ENCODE measurements around the gene ZNF827. TPM values are rescaled to one million over a fixed set of nuclear protein-coding genes. Genes with fewer than 3 reads are reported as not detected.

ZNF827 gene
- total RNA-seq, 1 donor: 16.3 TPM

DNA sequence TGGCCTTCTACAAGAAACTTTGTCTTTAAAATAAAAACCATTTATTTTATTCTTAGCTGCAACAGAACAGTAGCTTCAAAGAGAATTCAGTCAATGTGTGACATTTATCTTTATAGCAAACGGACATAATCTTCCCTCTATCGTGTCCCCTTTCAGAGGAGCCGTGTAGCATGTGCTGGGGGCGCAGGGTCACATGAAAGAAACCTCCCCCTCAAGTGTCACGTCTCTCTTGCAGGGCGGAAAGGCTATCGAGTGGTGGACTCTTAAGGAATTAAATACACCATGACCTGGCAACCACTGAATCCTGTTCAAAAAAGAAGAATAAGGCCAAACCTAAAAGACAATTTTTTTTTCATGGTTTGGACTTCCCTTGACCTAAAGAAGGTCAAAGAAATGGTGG lies 40.2 kb downstream of the ZNF827 start:
- peaks cover 19% of the 10 kb centered on the region for H3K79me2 ChIP-seq (ENCODE audit: insufficient read depth, low read length)
- H3K9me3 ChIP-seq (ENCODE audit: low read depth, low read length): no peaks in the 10 kb centered on the region
- DNase-seq (ENCODE audit: insufficient read length, low spot score, missing footprints): no peak
- no peak overlapping the region for H3K27ac ChIP-seq (ENCODE audit: low read depth, low read length)
- H3K4me2 ChIP-seq (ENCODE audit: insufficient read depth, low read length): no peak overlapping the region
- peaks cover 7% of the 10 kb centered on the region for H4K20me1 ChIP-seq (ENCODE audit: insufficient read depth, low read length)
- TF ChIP-seq, protein P1, sequence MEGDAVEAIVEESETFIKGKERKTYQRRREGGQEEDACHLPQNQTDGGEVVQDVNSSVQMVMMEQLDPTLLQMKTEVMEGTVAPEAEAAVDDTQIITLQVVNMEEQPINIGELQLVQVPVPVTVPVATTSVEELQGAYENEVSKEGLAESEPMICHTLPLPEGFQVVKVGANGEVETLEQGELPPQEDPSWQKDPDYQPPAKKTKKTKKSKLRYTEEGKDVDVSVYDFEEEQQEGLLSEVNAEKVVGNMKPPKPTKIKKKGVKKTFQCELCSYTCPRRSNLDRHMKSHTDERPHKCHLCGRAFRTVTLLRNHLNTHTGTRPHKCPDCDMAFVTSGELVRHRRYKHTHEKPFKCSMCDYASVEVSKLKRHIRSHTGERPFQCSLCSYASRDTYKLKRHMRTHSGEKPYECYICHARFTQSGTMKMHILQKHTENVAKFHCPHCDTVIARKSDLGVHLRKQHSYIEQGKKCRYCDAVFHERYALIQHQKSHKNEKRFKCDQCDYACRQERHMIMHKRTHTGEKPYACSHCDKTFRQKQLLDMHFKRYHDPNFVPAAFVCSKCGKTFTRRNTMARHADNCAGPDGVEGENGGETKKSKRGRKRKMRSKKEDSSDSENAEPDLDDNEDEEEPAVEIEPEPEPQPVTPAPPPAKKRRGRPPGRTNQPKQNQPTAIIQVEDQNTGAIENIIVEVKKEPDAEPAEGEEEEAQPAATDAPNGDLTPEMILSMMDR (IDR thresholded peaks at IDR 0.05; ENCODE audit: extremely low read depth, low read depth, low read length): no peak
- H3K36me3 ChIP-seq (ENCODE audit: insufficient read depth, low read length): peaks cover 8% of the 10 kb centered on the region
- no peaks in the 10 kb centered on the region for H3K4me1 ChIP-seq (ENCODE audit: insufficient read depth, low read length)
- no peak overlapping the region for H2AFZ ChIP-seq (ENCODE audit: low read length)
- H3K4me3 ChIP-seq (ENCODE audit: insufficient read depth, low read length): no peak overlapping the region
- H3K27me3 ChIP-seq (ENCODE audit: insufficient read depth, low read length): no peaks in the 10 kb centered on the region

DNA sequence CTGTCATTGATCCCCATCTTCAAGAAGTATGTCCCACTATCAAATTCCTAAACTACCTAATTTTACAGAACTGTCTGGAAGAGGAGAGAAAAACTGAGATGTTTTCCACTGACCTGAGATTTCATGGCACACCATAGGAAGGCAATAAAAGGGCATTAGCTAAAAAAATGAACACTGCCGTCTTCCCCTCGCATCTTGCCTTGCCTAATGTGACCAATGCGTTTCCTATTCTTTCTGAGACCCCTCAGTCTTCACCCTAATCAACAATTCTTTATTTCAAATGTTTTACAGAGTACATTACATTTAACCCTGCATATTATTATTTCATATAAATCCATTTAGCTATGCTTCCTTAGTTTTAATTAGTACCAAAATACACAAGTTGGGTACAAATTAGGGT lies 43.6 kb downstream of the ZNF827 start:
- Histone ChIP-seq H3K4me1 (ENCODE audit: insufficient read depth, low read length) (no peaks in the 10 kb centered on the region), H3K4me3 (ENCODE audit: insufficient read depth, low read length) (no peak overlapping the region), H3K27me3 (ENCODE audit: insufficient read depth, low read length) (no peaks in the 10 kb centered on the region), H3K4me2 (ENCODE audit: insufficient read depth, low read length) (no peak overlapping the region), H3K27ac (ENCODE audit: low read depth, low read length) (no peak overlapping the region), H3K9me3 (ENCODE audit: low read depth, low read length) (no peaks in the 10 kb centered on the region), H3K79me2 (ENCODE audit: insufficient read depth, low read length) (peaks cover 19% of the 10 kb centered on the region), H4K20me1 (ENCODE audit: insufficient read depth, low read length) (peaks cover 7% of the 10 kb centered on the region), H3K36me3 (ENCODE audit: insufficient read depth, low read length) (peaks cover 4% of the 10 kb centered on the region), H2AFZ (ENCODE audit: low read length) (no peak overlapping the region)
- TF ChIP-seq, protein P1 (IDR thresholded peaks at IDR 0.05; ENCODE audit: extremely low read depth, low read depth, low read length): no peak
- no peak for DNase-seq (ENCODE audit: insufficient read length, low spot score, missing footprints)

DNA sequence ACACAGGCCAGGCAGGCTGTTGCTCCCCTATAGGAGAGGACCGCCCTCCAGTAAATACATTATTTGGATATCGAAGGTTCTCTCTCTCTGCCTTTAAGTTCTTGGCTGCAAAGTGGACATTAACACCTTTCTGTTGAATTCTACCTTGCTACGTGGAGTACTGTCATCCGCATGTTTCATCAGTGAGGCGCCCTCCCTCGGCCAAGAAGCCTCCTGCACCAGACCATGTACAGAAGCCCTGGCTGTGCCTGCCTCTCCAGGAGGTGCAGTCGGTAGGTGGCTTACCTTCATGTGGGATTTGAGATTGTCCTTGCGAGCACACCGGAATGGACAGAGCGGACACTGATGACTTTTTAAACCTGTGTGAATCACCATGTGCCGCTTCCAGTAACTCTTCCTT lies 46.7 kb downstream of the ZNF827 start:
- Histone ChIP-seq H3K27ac (ENCODE audit: low read depth, low read length) (no peak overlapping the region), H3K4me2 (ENCODE audit: insufficient read depth, low read length) (no peak overlapping the region), H3K9me3 (ENCODE audit: low read depth, low read length) (no peaks in the 10 kb centered on the region), H3K79me2 (ENCODE audit: insufficient read depth, low read length) (peaks cover 16% of the 10 kb centered on the region), H2AFZ (ENCODE audit: low read length) (no peak overlapping the region), H3K4me3 (ENCODE audit: insufficient read depth, low read length) (no peak overlapping the region), H3K27me3 (ENCODE audit: insufficient read depth, low read length) (no peaks in the 10 kb centered on the region), H3K4me1 (ENCODE audit: insufficient read depth, low read length) (peaks cover 9% of the 10 kb centered on the region), H4K20me1 (ENCODE audit: insufficient read depth, low read length) (peaks cover 9% of the 10 kb centered on the region), H3K36me3 (ENCODE audit: insufficient read depth, low read length) (peaks cover 4% of the 10 kb centered on the region)
- TF ChIP-seq, protein P1 (IDR thresholded peaks at IDR 0.05; ENCODE audit: extremely low read depth, low read depth, low read length): no peak
- no peak for DNase-seq (ENCODE audit: insufficient read length, low spot score, missing footprints)

DNA sequence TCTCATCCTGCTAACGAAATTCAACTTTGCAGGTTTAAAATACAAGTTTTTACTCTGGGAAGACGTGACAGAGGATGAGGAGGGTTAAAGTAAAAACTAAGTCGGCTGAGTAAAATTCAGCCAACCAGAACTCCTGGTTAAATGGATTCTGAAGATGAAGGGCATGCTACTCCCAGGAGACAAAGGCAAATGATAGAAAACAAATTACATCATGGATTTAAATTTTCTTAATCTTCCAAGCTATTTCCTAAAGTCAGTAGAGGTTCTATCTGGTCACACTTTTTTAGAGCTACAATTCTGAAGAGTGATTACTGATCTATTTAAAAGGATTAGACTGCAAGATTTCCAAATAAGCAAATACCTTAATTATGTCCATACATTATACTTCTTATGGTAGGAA lies 47.9 kb downstream of the ZNF827 start:
- H3K27ac ChIP-seq (ENCODE audit: low read depth, low read length): no peak overlapping the region
- H3K79me2 ChIP-seq (ENCODE audit: insufficient read depth, low read length): peaks cover 12% of the 10 kb centered on the region
- no peak overlapping the region for H3K4me2 ChIP-seq (ENCODE audit: insufficient read depth, low read length)
- H3K27me3 ChIP-seq (ENCODE audit: insufficient read depth, low read length): no peaks in the 10 kb centered on the region
- H3K4me1 ChIP-seq (ENCODE audit: insufficient read depth, low read length): peaks cover 10% of the 10 kb centered on the region
- peaks cover 10% of the 10 kb centered on the region for H4K20me1 ChIP-seq (ENCODE audit: insufficient read depth, low read length)
- peaks cover 9% of the 10 kb centered on the region for H3K36me3 ChIP-seq (ENCODE audit: insufficient read depth, low read length)
- H3K4me3 ChIP-seq (ENCODE audit: insufficient read depth, low read length): no peak overlapping the region
- no peak overlapping the region for H2AFZ ChIP-seq (ENCODE audit: low read length)
- no peak for DNase-seq (ENCODE audit: insufficient read length, low spot score, missing footprints)
- TF ChIP-seq, protein P1 (IDR thresholded peaks at IDR 0.05; ENCODE audit: extremely low read depth, low read depth, low read length): no peak
- H3K9me3 ChIP-seq (ENCODE audit: low read depth, low read length): no peaks in the 10 kb centered on the region

Data from osteoblast (primary cell).